ENCODE results near the gene MACROD2.

Gene MACROD2

DNA sequence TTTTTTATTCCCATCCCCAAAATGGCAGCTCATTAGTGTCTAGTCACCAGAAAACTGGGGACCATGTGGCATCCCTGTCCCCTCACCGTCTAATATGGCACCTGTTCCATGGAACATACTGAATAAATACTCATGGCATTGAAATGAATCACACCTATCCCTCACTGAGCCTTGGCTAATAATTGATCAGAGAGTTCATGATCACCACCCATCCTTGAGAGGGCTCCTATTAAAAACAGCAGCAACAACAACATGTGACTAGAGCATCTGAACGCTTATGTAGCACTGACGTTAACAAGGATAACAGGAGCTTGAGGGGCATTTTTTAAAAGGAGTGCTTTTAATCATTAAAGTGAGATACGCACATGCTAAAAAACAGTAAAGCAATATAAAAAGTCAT is 1453.7 kb downstream of the MACROD2 start (continued):
- no peak for TF ChIP-seq ZNF121 (tag by site-specific recombination; IDR thresholded peaks at IDR 0.05)
- no peak for TF ChIP-seq ZNF677 (tag by site-specific recombination; IDR thresholded peaks at IDR 0.05)
- TF ChIP-seq ZNF660 (tag by site-specific recombination; IDR thresholded peaks at IDR 0.05): no peak
- TF ChIP-seq FEZF1 (tag by site-specific recombination; IDR thresholded peaks at IDR 0.05): no peak
- TF ChIP-seq ZNF670 (tag by site-specific recombination; IDR thresholded peaks at IDR 0.05; ENCODE audit: low read depth): no peak
- no peak for TF ChIP-seq ZBTB1 (tag by site-specific recombination; IDR thresholded peaks at IDR 0.05)
- TF ChIP-seq, protein P1, sequence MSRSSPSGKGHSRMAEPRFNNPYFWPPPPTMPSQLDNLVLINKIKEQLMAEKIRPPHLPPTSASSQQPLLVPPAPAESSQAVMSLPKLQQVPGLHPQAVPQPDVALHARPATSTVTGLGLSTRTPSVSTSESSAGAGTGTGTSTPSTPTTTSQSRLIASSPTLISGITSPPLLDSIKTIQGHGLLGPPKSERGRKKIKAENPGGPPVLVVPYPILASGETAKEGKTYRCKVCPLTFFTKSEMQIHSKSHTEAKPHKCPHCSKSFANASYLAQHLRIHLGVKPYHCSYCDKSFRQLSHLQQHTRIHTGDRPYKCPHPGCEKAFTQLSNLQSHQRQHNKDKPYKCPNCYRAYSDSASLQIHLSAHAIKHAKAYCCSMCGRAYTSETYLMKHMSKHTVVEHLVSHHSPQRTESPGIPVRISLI (tag by site-specific recombination; IDR thresholded peaks at IDR 0.05): no peak
- TF ChIP-seq, protein P2, sequence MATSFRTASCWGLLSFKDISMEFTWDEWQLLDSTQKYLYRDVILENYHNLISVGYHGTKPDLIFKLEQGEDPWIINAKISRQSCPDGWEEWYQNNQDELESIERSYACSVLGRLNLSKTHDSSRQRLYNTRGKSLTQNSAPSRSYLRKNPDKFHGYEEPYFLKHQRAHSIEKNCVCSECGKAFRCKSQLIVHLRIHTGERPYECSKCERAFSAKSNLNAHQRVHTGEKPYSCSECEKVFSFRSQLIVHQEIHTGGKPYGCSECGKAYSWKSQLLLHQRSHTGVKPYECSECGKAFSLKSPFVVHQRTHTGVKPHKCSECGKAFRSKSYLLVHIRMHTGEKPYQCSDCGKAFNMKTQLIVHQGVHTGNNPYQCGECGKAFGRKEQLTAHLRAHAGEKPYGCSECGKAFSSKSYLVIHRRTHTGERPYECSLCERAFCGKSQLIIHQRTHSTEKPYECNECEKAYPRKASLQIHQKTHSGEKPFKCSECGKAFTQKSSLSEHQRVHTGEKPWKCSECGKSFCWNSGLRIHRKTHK (tag by site-specific recombination; IDR thresholded peaks at IDR 0.05): no peak

DNA sequence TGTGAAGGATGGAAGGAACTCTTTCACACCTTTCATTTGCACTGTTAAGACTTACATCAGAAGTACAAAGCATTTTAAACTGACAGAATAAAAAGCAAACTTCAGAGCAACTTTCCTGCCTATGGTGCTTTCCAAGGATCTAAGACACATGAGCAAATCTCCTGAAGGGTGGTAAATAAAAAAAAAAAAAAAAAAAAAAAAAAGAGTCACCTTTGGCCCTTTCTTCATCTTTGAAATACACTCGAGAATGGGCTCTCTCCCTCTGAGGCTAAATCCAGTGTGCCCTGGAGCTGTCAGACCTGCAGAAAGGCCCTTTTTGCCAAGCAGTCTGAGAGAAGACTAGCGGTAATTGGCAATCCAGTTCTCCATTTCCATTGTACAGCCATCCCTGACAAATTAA is 1455.9 kb downstream of the MACROD2 start:
- peaks cover 5% of the 10 kb centered on the region; the same call in 1 of the 2 replicates for H3K4me1 ChIP-seq (ENCODE audit: control insufficient read depth, insufficient read depth, low read length)
- no peaks in the 10 kb centered on the region for H3K9me3 ChIP-seq (ENCODE audit: control insufficient read depth, insufficient read depth, low read depth, low read length)
- POLR2A ChIA-PET: no interaction called here
- TF ChIP-seq, protein P3, sequence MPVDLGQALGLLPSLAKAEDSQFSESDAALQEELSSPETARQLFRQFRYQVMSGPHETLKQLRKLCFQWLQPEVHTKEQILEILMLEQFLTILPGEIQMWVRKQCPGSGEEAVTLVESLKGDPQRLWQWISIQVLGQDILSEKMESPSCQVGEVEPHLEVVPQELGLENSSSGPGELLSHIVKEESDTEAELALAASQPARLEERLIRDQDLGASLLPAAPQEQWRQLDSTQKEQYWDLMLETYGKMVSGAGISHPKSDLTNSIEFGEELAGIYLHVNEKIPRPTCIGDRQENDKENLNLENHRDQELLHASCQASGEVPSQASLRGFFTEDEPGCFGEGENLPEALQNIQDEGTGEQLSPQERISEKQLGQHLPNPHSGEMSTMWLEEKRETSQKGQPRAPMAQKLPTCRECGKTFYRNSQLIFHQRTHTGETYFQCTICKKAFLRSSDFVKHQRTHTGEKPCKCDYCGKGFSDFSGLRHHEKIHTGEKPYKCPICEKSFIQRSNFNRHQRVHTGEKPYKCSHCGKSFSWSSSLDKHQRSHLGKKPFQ (tag by site-specific recombination; IDR thresholded peaks at IDR 0.05): no peak
- no peak for TF ChIP-seq ZNF701 (tag by site-specific recombination; IDR thresholded peaks at IDR 0.05)
- TF ChIP-seq ZNF571 (tag by site-specific recombination; IDR thresholded peaks at IDR 0.05): no peak
- no peak for TF ChIP-seq ZNF223 (tag by site-specific recombination; IDR thresholded peaks at IDR 0.05)
- no peak for TF ChIP-seq ZNF777 (tag by site-specific recombination; IDR thresholded peaks at IDR 0.05; ENCODE audit: borderline replicate concordance)
- TF ChIP-seq, protein P4, sequence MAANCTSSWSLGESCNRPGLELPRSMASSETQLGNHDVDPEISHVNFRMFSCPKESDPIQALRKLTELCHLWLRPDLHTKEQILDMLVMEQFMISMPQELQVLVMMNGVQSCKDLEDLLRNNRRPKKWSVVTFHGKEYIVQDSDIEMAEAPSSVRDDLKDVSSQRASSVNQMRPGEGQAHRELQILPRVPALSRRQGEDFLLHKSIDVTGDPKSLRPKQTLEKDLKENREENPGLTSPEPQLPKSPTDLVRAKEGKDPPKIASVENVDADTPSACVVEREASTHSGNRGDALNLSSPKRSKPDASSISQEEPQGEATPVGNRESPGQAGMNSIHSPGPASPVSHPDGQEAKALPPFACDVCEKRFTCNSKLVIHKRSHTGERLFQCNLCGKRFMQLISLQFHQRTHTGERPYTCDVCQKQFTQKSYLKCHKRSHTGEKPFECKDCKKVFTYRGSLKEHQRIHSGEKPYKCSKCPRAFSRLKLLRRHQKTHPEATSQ (tag by site-specific recombination; IDR thresholded peaks at IDR 0.05): no peak
- no peak for TF ChIP-seq GLIS1 (tag by site-specific recombination; IDR thresholded peaks at IDR 0.05)
- no peak for TF ChIP-seq BCL11B (tag by site-specific recombination; IDR thresholded peaks at IDR 0.05; ENCODE audit: low read depth)
- TF ChIP-seq ZNF19 (tag by site-specific recombination; IDR thresholded peaks at IDR 0.05; ENCODE audit: low read depth): no peak
- no peak for TF ChIP-seq ZNF175 (tag by site-specific recombination; IDR thresholded peaks at IDR 0.05)
- no peak for TF ChIP-seq ZNF433 (tag by site-specific recombination; IDR thresholded peaks at IDR 0.05; ENCODE audit: low read depth)
- TF ChIP-seq, protein P5, sequence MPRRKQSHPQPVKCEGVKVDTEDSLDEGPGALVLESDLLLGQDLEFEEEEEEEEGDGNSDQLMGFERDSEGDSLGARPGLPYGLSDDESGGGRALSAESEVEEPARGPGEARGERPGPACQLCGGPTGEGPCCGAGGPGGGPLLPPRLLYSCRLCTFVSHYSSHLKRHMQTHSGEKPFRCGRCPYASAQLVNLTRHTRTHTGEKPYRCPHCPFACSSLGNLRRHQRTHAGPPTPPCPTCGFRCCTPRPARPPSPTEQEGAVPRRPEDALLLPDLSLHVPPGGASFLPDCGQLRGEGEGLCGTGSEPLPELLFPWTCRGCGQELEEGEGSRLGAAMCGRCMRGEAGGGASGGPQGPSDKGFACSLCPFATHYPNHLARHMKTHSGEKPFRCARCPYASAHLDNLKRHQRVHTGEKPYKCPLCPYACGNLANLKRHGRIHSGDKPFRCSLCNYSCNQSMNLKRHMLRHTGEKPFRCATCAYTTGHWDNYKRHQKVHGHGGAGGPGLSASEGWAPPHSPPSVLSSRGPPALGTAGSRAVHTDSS (tag by site-specific recombination; IDR thresholded peaks at IDR 0.05): no peak
- no peak for TF ChIP-seq ZNF292 (tag by site-specific recombination; IDR thresholded peaks at IDR 0.05; ENCODE audit: borderline replicate concordance, low read depth)
- no peak for TF ChIP-seq RBAK (tag by site-specific recombination; IDR thresholded peaks at IDR 0.05)
- no peak for TF ChIP-seq ZFP69B (tag by site-specific recombination; IDR thresholded peaks at IDR 0.05)
- TF ChIP-seq ZNF354C (tag by site-specific recombination; IDR thresholded peaks at IDR 0.05; ENCODE audit: borderline replicate concordance, low read depth): no peak
- no peak for TF ChIP-seq ZNF155 (tag by site-specific recombination; IDR thresholded peaks at IDR 0.05)
- H3K27ac ChIP-seq (ENCODE audit: extremely low read depth, low read depth, low read length): no peak overlapping the region
- no peak overlapping the region for H3K4me3 ChIP-seq (ENCODE audit: low read depth, low read length)
- no peaks in the 10 kb centered on the region for H3K36me3 ChIP-seq (ENCODE audit: control insufficient read depth in 2 of 2, insufficient read depth in 1 of 2, low read length in 2 of 2)
- CTCF ChIA-PET: no interaction called here
